ENCODE data around the gene FA2H. TPM values are rescaled to one million over a fixed set of nuclear protein-coding genes. Genes with fewer than 3 reads are reported as not detected.

Gene FA2H
- polyA plus RNA-seq, 3 donors: not detected

DNA sequence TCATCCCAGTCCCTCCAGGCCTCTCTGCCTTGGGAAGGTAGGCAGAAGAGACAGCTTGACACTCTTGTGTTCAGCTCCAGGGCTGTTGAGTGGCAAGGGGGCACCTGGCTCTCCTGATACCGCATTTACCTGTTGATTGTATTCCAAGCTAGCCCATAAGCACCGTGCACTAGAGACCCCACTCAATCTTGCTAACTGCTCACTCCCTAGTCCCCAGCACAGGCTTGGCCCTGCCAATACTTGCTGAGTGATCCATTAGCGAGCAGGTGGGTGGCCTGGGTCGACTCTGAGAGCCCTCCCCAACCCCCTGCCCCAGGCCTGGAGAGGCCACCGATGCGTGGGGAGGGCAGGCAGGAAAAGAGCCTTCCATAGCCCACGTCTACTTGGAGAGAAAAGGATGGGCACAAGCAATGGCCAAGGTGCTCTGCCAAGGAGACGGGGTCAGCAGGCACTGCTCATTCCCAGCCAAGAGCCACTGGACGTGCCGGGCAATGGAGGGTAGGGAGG lies 29.5 kb downstream of the FA2H start:
- Mint-ChIP-seq H3K4me1 (peaks cover 5% of the 10 kb centered on the region), H3K27ac (no peak overlapping the region), H3K27me3 (ENCODE audit: low read depth in 3 of 3) (peaks cover 0 to 6% (median 4%) of the 10 kb centered on the region in 3 donors), H3K4me3 (no peak overlapping the region), H3K36me3 (no peaks in the 10 kb centered on the region), H3K9me3 (peaks cover 0 to 2% (median 0%) of the 10 kb centered on the region in 7 donors)
- H4K20me1 ChIP-seq (ENCODE audit: insufficient read depth, low read length): no peaks in the 10 kb centered on the region
- WGBS (ENCODE audit: insufficient coverage): 100% methylated on average over 9 of the region's 10 CpGs
- H3K27ac ChIP-seq (ENCODE audit: low read depth in 1 of 2, low read length in 2 of 2): no peak overlapping the region
- intact Hi-C loops (cut with micrococcal nuclease): no loop called here
- TF ChIP-seq, protein P1, sequence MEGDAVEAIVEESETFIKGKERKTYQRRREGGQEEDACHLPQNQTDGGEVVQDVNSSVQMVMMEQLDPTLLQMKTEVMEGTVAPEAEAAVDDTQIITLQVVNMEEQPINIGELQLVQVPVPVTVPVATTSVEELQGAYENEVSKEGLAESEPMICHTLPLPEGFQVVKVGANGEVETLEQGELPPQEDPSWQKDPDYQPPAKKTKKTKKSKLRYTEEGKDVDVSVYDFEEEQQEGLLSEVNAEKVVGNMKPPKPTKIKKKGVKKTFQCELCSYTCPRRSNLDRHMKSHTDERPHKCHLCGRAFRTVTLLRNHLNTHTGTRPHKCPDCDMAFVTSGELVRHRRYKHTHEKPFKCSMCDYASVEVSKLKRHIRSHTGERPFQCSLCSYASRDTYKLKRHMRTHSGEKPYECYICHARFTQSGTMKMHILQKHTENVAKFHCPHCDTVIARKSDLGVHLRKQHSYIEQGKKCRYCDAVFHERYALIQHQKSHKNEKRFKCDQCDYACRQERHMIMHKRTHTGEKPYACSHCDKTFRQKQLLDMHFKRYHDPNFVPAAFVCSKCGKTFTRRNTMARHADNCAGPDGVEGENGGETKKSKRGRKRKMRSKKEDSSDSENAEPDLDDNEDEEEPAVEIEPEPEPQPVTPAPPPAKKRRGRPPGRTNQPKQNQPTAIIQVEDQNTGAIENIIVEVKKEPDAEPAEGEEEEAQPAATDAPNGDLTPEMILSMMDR (IDR thresholded peaks at IDR 0.05): no peak
- no peak overlapping the region for H2AFZ ChIP-seq (ENCODE audit: insufficient read depth, low read depth, low read length, poor library complexity, severe bottlenecking)
- no peaks in the 10 kb centered on the region for H3K9me3 ChIP-seq (replicated peaks in 1 of 2; ENCODE audit: control insufficient read depth in 1 of 2, insufficient read depth in 1 of 2, low read length in 2 of 2)
- H3K4me1 ChIP-seq (ENCODE audit: control insufficient read depth in 1 of 2, insufficient read depth in 2 of 2, low read length in 2 of 2): no peaks in the 10 kb centered on the region
- no peak for DNase-seq
- no peak overlapping the region for H3K9ac ChIP-seq (ENCODE audit: insufficient read depth, low read length, poor library complexity, severe bottlenecking)
- H3K4me2 ChIP-seq (replicated peaks; ENCODE audit: extremely low read depth, low read length, poor library complexity, severe bottlenecking): no peak overlapping the region
- H3K27me3 ChIP-seq (ENCODE audit: control insufficient read depth in 2 of 2, insufficient read depth in 2 of 2, low read length in 2 of 2): no peaks in the 10 kb centered on the region
- no peak overlapping the region for H3K4me3 ChIP-seq (replicated peaks in 1 of 3; ENCODE audit: low read depth in 2 of 3, low read length in 3 of 3)
- no peaks in the 10 kb centered on the region for H3K36me3 ChIP-seq (replicated peaks in 1 of 2; ENCODE audit: control insufficient read depth in 1 of 2, insufficient read depth in 2 of 2, low read length in 2 of 2)
- H3K79me2 ChIP-seq (ENCODE audit: insufficient read depth, low read length): no peaks in the 10 kb centered on the region

DNA sequence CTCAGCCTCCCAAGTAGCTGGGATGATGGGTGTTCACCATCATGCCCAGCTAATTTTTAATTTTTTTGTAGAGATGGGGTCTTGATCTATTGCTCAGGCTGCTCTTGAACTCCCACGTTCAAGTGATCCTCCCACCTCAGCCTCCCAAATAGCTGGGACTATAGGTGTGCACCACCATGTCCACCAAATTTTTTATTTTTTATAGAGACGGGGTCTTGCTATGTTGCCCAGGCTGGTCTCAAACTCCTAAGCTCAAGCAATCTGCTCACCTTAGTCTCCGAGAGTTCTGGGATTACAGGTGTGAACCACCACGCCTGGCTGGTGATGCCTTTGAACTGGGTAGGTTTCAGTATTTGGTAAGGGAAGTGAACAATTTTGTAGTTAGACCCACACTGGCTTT lies 30.1 kb downstream of the FA2H start:
- Histone ChIP-seq H2AFZ (ENCODE audit: insufficient read depth, low read depth, low read length, poor library complexity, severe bottlenecking) (no peak overlapping the region), H3K27ac (ENCODE audit: low read depth in 1 of 2, low read length in 2 of 2) (no peak overlapping the region), H3K4me3 (replicated peaks in 1 of 3; ENCODE audit: low read depth in 2 of 3, low read length in 3 of 3) (no peak overlapping the region), H3K9me3 (replicated peaks in 1 of 2; ENCODE audit: control insufficient read depth in 1 of 2, insufficient read depth in 1 of 2, low read length in 2 of 2) (no peaks in the 10 kb centered on the region), H3K9ac (ENCODE audit: insufficient read depth, low read length, poor library complexity, severe bottlenecking) (no peak overlapping the region), H4K20me1 (ENCODE audit: insufficient read depth, low read length) (no peaks in the 10 kb centered on the region), H3K27me3 (ENCODE audit: control insufficient read depth in 2 of 2, insufficient read depth in 2 of 2, low read length in 2 of 2) (no peaks in the 10 kb centered on the region), H3K4me1 (ENCODE audit: control insufficient read depth in 1 of 2, insufficient read depth in 2 of 2, low read length in 2 of 2) (no peaks in the 10 kb centered on the region), H3K36me3 (replicated peaks in 1 of 2; ENCODE audit: control insufficient read depth in 1 of 2, insufficient read depth in 2 of 2, low read length in 2 of 2) (no peaks in the 10 kb centered on the region), H3K4me2 (replicated peaks; ENCODE audit: extremely low read depth, low read length, poor library complexity, severe bottlenecking) (no peak overlapping the region), H3K79me2 (ENCODE audit: insufficient read depth, low read length) (no peaks in the 10 kb centered on the region)
- no peak for DNase-seq
- peaks cover 0 to 6% (median 4%) of the 10 kb centered on the region in 3 donors for H3K27me3 Mint-ChIP-seq (ENCODE audit: low read depth in 3 of 3)
- no peak overlapping the region for H3K27ac Mint-ChIP-seq
- WGBS (ENCODE audit: insufficient coverage): 90% methylated on average over 2 of the region's 4 CpGs
- no peak overlapping the region for H3K4me3 Mint-ChIP-seq
- TF ChIP-seq, protein P1 (IDR thresholded peaks at IDR 0.05): no peak
- peaks cover 5% of the 10 kb centered on the region for H3K4me1 Mint-ChIP-seq
- H3K9me3 Mint-ChIP-seq: peaks cover 0 to 2% (median 0%) of the 10 kb centered on the region in 7 donors
- no peaks in the 10 kb centered on the region for H3K36me3 Mint-ChIP-seq
- intact Hi-C loops (cut with micrococcal nuclease): no loop called here
